ENCODE results near the gene L3MBTL2. TPM values are rescaled to one million over a fixed set of nuclear protein-coding genes. Genes with fewer than 3 reads are reported as not detected.
A peak's percentile ranks its signal among the peaks of the same experiment; 100 is the strongest.

The L3MBTL2 gene
- polyA plus RNA-seq, 3 donors = 13.6 to 15.2 (median 14.0) TPM

- Mint-ChIP-seq H3K4me1 (peaks cover 2% of the 10 kb centered on the region), H3K27ac (peak overlapping the region in 1 of 7 donors; percentile 15), H3K4me3 (no peak overlapping the region), H3K27me3 (ENCODE audit: low read depth in 3 of 3) (peaks cover 0 to 2% (median 0%) of the 10 kb centered on the region in 3 donors), H3K9me3 (no peaks in the 10 kb centered on the region), H3K36me3 (peaks cover 65 to 95% of the 10 kb centered on the region in 2 donors)
- Histone ChIP-seq H3K4me2 (replicated peaks; ENCODE audit: extremely low read depth, low read length, poor library complexity, severe bottlenecking) (no peak overlapping the region), H3K36me3 (replicated peaks in 1 of 2; ENCODE audit: control insufficient read depth in 1 of 2, insufficient read depth in 2 of 2, low read length in 2 of 2) (peaks cover 89 to 95% of the 10 kb centered on the region in 2 donors), H4K20me1 (ENCODE audit: insufficient read depth, low read length) (no peaks in the 10 kb centered on the region), H3K4me3 (replicated peaks in 1 of 3; ENCODE audit: low read depth in 2 of 3, low read length in 3 of 3) (no peak overlapping the region), H3K27ac (ENCODE audit: low read depth in 1 of 2, low read length in 2 of 2) (no peak overlapping the region), H3K9me3 (replicated peaks in 1 of 2; ENCODE audit: control insufficient read depth in 1 of 2, insufficient read depth in 1 of 2, low read length in 2 of 2) (no peaks in the 10 kb centered on the region), H3K27me3 (ENCODE audit: control insufficient read depth in 2 of 2, insufficient read depth in 2 of 2, low read length in 2 of 2) (no peaks in the 10 kb centered on the region), H3K4me1 (ENCODE audit: control insufficient read depth in 1 of 2, insufficient read depth in 2 of 2, low read length in 2 of 2) (no peaks in the 10 kb centered on the region), H2AFZ (ENCODE audit: insufficient read depth, low read depth, low read length, poor library complexity, severe bottlenecking) (no peak overlapping the region), H3K79me2 (ENCODE audit: insufficient read depth, low read length) (no peaks in the 10 kb centered on the region), H3K9ac (ENCODE audit: insufficient read depth, low read length, poor library complexity, severe bottlenecking) (no peak overlapping the region)
- WGBS (ENCODE audit: insufficient coverage) = 93% methylated on average over 6 of the region's 14 CpGs
- intact Hi-C loops (cut with micrococcal nuclease) = no loop called here
- DNase-seq = no peak
- TF ChIP-seq CTCF (IDR thresholded peaks at IDR 0.05) = no peak
Measured at GRCh38 chr22:41249442-41249841, 44.3 kb downstream of the L3MBTL2 start.

GRCh38 chr22:41250127-41250526 lies 45.0 kb downstream of the L3MBTL2 start:
- Mint-ChIP-seq H3K4me1 (peaks cover 2% of the 10 kb centered on the region), H3K9me3 (no peaks in the 10 kb centered on the region), H3K27ac (peak overlapping the region in 3 of 7 donors; percentile 24 to 71 (median 41)), H3K36me3 (peaks cover 65 to 96% of the 10 kb centered on the region in 2 donors), H3K4me3 (no peak overlapping the region), H3K27me3 (ENCODE audit: low read depth in 3 of 3) (peaks cover 0 to 2% (median 0%) of the 10 kb centered on the region in 3 donors)
- no peak for DNase-seq
- Histone ChIP-seq H3K36me3 (replicated peaks in 1 of 2; ENCODE audit: control insufficient read depth in 1 of 2, insufficient read depth in 2 of 2, low read length in 2 of 2) (peaks cover 90 to 94% of the 10 kb centered on the region in 2 donors), H3K79me2 (ENCODE audit: insufficient read depth, low read length) (no peaks in the 10 kb centered on the region), H3K27me3 (ENCODE audit: control insufficient read depth in 2 of 2, insufficient read depth in 2 of 2, low read length in 2 of 2) (no peaks in the 10 kb centered on the region), H3K9me3 (replicated peaks in 1 of 2; ENCODE audit: control insufficient read depth in 1 of 2, insufficient read depth in 1 of 2, low read length in 2 of 2) (no peaks in the 10 kb centered on the region), H4K20me1 (ENCODE audit: insufficient read depth, low read length) (no peaks in the 10 kb centered on the region), H3K4me3 (replicated peaks in 1 of 3; ENCODE audit: low read depth in 2 of 3, low read length in 3 of 3) (no peak overlapping the region), H3K27ac (ENCODE audit: low read depth in 1 of 2, low read length in 2 of 2) (peak overlapping the region in 1 of 2 donors; percentile 31), H3K9ac (ENCODE audit: insufficient read depth, low read length, poor library complexity, severe bottlenecking) (no peak overlapping the region), H3K4me1 (ENCODE audit: control insufficient read depth in 1 of 2, insufficient read depth in 2 of 2, low read length in 2 of 2) (no peaks in the 10 kb centered on the region), H3K4me2 (replicated peaks; ENCODE audit: extremely low read depth, low read length, poor library complexity, severe bottlenecking) (no peak overlapping the region), H2AFZ (ENCODE audit: insufficient read depth, low read depth, low read length, poor library complexity, severe bottlenecking) (no peak overlapping the region)
- intact Hi-C loops (cut with micrococcal nuclease) = no loop called here
- no peak for TF ChIP-seq CTCF (IDR thresholded peaks at IDR 0.05)
- 94% methylated on average over 3 of the region's 12 CpGs for WGBS (ENCODE audit: insufficient coverage)

All from CD14-positive monocyte (primary cell).